Erythroblast (primary cell): ENCODE data around the gene CIB1.

Experiments
- GATA1 ChIP-seq: IDR thresholded peaks from 2 replicates; pipeline ENCODE4 v1.6.1; 2011; ENCODE audit warnings: low read depth, mild to moderate bottlenecking, control low read depth, low read length, moderate library complexity
- POLR2A ChIP-seq: IDR thresholded peaks from 2 replicates; pipeline ENCODE4 v1.6.1; 2011; ENCODE audit warnings: mild to moderate bottlenecking, low read length

DNA sequence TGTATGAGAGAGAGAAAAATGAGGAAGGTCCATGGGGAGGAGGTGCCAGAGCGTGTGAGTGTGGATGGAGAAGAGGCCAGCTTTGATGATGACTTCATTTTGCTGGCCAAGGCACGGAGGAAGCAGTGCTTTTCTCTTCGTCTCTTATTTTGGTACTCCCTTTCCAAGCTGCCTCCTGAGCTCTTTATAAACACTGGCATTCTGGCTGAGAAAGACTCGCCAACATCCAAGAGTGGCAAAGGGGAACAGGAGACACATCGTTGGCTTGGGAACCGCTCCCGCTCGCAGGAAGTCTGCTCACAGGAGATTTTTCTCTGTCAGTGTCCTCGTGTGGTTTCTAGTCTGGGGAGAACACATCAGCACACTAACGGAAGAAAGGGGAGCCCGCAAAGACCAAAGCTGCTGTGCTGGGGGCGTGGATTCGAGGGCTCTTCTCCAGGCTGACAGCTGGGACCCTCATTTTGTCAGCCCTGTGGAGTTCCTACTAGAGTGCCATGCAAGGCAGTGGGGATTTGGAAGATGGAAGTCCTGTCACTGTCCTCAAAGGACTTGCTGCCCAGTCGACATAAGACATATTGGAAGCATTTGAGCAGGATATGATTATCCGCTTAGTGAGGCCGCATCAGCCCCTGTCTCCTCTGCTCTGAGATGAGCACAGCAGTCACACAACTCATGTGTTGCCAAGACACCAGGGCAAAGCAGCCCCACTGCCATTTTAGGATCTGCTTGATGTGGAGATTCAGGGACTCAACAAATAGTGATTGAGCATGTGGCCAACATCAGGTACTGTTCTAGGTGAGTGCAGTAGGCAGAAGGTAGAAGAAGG lies 40.6 kb downstream of the CIB1 start:
- TF ChIP-seq POLR2A = no peak
- TF ChIP-seq GATA1 = no peak
